Right kidney (tissue), 1 donor: ENCODE results near the gene AARS2.
"Not testable (repeated sequence)": the region's sequence is repeated elsewhere in the genome, so short reads cannot be mapped to it uniquely, and the experiment has no call there.

Experiments used
- DNase-seq: peaks from one replicate; pipeline ENCODE4 v3.0.0-alpha.2; 2016

The AARS2 gene

DNA sequence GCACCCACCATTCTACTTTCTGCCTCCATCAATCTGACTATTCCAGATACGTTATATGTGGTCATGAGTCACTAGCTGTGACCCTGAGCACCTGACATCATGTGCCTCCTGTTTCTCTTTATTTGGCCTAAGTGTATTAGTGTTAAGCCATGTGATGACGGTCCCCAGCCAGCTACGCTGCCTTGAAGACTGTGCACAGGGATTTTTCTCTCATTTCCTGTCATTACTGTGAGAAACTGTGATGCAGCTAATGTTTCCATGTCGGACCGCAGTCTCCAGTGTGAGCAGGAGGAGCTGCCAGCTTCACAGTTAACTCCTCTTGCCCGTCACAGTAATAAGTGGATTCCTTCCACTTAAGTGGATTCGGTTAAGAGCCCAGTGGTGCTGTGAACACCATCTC, 19.4 kb upstream of the AARS2 start:
- DNase-seq, result no peak

- no peak for DNase-seq
These were observed 16.7 kb upstream of the AARS2 start for GRCh38 chr6:44329858-44330257.

DNA sequence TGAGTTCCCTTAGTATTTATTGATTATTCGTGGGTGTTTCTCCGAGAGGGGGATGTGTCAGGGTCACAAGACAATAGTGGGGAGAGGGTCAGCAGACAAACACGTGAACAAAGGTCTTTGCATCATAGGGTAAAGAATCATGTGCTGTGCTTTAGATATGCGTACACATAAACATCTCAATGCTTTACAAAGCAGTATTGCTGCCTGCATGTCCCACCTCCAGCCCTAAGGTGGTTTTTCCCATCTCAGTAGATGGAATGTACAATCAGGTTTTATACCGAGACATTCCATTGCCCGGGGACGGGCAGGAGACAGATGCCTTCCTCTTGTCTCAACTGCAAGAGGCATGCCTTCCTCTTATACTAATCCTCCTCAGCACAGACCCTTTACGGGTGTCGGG, 15.1 kb upstream of the AARS2 start:
- DNase-seq, result not testable (repeated sequence)

GRCh38 chr6:44327760-44328159, 14.6 kb upstream of the AARS2 start:
- DNase-seq, result no peak

DNA sequence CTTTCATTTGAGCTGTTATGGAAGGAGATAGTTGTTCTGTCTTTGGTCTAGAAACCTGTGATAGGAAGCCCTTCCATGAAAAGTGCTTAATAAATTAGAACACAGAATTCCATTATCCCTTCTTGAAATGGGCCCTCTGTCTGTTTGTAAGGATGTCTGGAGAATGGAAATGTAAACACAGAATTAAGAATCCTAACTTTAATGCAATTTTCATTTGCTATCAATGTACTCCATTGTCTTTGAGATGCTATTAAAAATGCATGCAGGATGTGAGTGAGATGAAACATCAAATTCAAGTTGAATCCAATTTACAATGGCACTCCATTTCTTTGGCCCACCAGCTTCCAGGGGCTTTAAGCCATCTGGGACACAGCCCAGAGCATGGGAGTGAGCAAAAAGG, 13.9 kb upstream of the AARS2 start:
- no peak for DNase-seq

DNA sequence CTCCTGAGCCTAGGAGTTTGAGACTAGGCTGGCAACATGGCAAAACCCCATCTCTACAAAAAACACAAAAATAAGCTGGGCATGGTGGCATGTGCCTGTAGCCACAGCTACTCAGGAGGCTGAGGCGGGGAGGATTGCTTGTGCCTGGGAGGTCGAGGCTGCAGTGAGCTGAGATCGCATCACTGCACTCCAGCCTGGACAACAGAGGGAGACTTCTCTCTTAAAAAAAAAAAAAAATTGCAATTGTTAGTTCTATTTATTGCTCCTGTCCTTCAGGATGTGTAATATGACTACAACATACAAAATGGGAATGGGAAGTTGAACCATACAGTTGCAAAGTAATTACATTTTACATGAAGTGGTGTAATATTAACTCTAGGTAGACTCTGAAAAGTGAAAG, 8.1 kb upstream of the AARS2 start:
- DNase-seq, result no peak

- not testable (repeated sequence) for DNase-seq
These were observed 4.0 kb upstream of the AARS2 start for GRCh38 chr6:44317136-44317631.

DNA sequence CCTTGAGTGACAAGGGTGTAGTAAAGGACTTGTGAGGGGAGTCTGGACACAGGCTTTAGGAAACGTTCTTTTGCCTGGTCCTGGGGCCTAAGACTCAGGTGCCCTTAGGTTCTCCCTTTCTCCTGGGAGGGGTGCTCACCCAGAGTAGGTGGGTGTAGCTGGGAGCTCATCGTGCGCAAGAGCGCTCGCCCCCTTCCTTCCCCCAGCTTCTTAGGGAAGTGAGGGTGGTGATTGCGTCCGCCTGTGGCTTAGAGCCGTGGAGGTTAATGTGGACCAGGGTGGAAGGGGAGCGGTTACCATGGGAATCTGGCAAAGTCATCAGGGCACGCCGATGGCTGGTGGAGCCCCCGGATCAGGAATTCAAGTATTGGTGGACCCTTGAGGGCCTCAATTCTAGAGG, 3.3 kb upstream of the AARS2 start:
- DNase-seq, result no peak

- DNase-seq, result no peak
These were observed 2.8 kb upstream of the AARS2 start for GRCh38 chr6:44315951-44316350.

GRCh38 chr6:44315516-44315915, 2.4 kb upstream of the AARS2 start:
- DNase-seq, result no peak

GRCh38 chr6:44314657-44315056, 1.5 kb upstream of the AARS2 start:
- not testable (repeated sequence) for DNase-seq

GRCh38 chr6:44311767-44312166, 1.4 kb downstream of the AARS2 start:
- DNase-seq, result no peak

GRCh38 chr6:44311304-44311703, 1.8 kb downstream of the AARS2 start:
- DNase-seq, result no peak

DNA sequence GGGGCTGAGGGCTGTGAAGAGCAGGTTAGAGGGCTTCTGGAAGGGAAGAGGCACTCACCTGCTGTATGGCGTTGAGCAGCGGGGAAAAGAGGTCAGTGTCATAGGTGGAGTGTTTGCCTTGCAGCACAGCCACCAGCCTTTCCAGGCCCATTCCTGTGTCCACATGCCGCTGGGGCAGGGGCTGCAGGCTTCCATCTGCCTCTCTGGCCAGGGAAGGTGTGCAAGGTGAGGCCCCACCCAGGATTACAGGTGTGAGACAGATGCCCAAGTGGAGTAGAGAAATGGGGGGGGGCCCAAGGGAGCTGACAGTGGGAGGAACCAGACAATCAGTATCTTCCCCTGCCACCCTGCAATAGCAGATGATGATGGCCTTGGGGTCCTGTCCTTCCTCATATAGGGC, 2.9 kb downstream of the AARS2 start:
- DNase-seq, result no peak

GRCh38 chr6:44309631-44310030, 3.5 kb downstream of the AARS2 start:
- DNase-seq, result no peak

- no peak for DNase-seq
These were observed 4.1 kb downstream of the AARS2 start for GRCh38 chr6:44309092-44309491.

DNA sequence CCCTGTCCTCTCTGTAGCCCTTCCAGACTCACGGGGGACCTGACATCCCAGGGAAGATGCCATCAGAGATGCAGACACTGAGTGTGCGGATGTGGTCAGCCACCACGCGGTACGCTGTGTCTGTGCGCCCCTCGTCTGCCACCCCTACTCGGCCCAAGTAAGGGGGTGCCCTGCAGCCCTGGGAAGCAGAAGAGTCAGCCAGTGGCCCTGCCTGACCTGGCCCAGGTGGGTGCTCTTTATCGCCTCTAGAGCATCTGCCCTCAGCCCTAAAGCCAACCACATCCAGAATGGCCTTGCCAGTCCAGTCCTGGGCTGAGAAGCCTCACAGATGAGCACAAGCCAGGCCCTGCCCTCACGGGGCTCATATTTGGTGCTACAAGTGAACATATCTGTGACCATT, 5.9 kb downstream of the AARS2 start:
- no peak for DNase-seq

DNA sequence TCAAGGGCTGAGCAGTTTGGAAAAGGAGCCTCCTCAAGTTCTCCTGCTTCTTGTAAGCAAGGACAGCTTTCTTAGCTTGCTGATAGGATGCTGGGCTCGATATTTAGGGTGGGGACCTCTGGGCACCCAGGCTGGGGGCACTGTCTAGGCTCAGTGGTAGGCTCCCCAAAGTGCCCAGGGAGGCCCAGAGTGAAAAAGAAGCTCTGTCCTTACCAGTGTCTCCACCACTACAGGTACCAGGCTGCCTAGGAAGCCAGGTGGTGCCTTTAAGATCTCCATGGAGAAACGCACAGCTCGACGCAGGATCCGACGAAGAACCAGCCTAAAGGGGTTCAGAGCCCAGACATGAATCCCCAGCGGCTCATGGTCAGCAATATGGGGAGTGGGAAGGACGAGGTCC, 6.4 kb downstream of the AARS2 start:
- no peak for DNase-seq

- no peak for DNase-seq
These were observed 7.9 kb downstream of the AARS2 start for GRCh38 chr6:44305200-44305725.

- no peak for DNase-seq
These were observed 8.6 kb downstream of the AARS2 start for GRCh38 chr6:44304282-44305199.

GRCh38 chr6:44303842-44304241, 9.3 kb downstream of the AARS2 start:
- no peak for DNase-seq

- DNase-seq, result no peak
These were observed 10.3 kb downstream of the AARS2 start for GRCh38 chr6:44302856-44303255.

GRCh38 chr6:44301782-44302564, 11.2 kb downstream of the AARS2 start:
- no peak for DNase-seq
